NCI-H1436 (cell line): ENCODE results near the gene NEGR1.

Source experiments
- DNase-seq: peaks from one replicate; lab custom pipeline; 2025; lab: John Stamatoyannopoulos, UW

The NEGR1 gene

DNA sequence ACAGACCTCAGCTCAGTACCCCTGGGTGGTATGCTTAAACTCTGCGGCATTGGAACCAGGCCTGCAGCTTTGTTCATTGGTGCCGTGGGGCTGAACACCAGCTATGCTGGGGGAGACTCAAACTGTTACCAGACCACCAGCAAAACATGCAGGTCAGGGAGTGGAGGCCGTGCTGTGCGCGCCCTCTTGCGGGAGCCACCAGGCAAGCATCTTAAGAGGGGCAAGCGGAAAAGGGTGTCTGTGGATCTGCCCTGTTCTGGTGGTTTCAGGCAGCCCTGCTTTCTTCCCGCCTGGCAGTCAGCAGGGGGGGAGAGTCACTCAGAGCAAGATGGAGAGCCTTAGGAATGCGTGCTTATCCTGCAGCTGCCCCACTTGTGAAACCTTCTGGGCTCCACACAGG, 924.6 kb downstream of the NEGR1 start:
- no peak for DNase-seq

DNA sequence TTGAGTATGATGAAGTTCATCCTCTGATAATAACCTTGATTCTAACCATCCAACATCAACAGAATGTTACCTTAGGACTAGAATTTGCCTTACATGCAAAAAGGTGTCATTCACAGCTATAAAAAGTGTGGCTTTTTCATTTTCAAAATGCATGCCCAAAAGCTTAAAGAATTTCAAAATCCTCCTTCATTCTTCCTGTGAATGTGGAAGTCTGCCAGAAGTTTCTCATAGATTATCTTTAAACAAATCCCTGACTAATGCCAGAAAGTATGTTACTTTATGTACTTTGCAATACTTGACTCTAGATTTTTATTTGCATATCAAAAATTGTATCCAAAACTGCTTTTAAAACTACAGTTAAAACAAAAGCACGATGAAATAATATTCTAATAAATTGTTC, 930.9 kb downstream of the NEGR1 start:
- no peak for DNase-seq

DNA sequence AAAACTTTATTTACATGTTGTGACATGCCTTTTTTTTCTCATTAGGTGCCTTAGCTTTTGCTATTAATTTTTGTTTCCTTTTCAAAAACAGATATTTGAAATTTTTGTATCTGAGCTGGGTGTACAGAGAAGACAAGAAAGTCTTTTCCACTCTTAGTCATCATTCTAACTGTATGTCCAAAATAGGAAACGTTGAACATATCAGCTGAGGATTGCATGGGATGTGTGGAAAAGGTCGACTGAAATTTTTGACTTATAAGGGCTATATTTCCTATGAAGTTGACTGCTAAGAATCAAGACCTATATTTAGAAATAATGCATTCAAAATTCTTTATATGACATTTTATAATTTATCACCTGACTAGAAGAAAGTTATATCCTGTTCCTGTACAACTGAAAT, 931.5 kb downstream of the NEGR1 start:
- DNase-seq, result no peak

GRCh38 chr1:71350330-71350729, 932.0 kb downstream of the NEGR1 start:
- DNase-seq, result no peak
